NCI-H146 treated with DMSO at 0.1 percent for 48 hours (cell line): ENCODE data around the gene LRRC47.

Experiments
- DNase-seq: peaks from one replicate; lab custom pipeline; 2025; ENCODE audit not compliant: unreplicated experiment; lab: John Stamatoyannopoulos, UW

LRRC47 gene

DNA sequence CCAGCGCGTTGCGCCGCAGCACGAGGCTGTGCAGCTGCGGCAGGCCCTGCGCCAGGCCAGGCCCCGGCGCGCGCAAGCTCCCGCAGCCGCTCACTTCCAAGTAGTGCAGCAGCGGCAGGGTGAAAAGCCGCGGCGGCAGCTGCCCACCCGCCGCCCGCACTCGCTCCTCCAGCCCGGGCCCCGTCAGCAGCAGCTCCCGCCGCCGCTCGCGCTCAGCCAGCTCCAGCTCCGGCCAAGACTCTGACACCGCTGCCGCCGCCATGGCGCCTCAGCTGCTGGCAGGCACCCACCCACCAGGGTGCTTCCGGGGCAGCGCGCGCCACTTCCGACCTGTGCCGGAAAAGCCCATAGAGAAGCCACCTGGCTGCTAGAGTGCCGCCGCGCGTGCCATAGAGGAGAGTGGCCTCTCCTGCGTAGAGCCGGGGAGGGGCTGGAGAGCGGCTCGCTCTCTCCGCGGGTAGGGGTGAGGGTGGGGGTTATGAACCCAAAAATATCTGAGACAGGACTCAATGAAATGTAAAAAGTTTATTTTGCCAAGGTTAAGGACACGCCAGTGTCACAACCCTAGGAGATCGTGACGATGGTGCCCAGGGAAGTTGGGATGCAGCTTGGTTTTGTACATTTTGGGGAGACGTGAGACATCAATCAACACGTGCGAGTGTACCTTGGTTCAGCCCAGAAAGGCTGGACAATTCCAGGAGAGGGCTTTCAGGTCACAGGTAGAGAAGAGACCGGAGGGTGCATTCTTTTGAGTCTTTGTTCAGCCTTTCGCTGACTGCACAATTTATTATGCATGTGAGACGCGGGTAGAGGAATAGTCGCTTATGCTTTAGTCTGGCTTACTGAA, at the start of gene LRRC47:
Gene LRRC47, minus strand, starts transcription at position 284 of the 847 bp plus-strand sequence. Its CDS starts 22 bp downstream, at position 262.
- peak; percentile 62 for DNase-seq

DNA sequence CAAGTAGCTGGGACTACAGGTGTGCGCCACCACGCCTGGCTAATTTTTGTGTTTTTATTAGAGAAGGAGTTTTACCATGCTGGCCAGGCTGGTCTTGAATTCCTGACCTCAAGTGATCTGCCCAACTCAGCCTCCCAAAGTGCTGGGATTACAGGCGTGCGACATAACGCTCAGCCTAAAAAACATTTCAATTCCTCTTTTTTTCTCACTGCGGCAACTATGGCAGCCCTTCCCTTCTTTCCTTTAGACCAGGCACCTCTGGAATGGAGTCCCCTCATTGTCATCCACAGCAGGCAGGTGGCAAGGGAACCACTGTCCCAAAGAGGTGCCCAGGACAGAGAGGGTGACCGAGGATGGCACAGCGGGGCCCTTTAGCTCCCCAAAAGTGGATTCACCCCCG, 46.6 kb upstream of the LRRC47 start:
- no peak for DNase-seq

DNA sequence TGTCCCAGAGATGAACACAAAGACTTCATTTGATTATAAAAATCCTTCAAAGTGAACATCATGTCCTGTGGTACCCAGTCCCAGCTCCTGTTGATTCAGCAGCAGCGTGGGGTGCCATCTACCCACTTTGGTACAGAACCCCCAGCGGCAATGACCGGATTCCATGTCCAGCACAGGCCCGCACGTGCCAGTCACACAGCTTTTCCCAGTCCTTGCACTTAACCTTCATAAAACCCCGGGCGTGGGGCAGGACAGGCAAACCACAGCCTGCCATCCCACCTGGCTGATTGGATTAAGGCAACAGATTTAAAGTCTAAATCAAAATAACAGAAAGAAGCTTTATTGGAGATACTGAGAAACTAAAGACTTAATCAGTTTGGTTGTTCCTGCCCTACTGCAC, 45.2 kb upstream of the LRRC47 start:
- no peak for DNase-seq

DNA sequence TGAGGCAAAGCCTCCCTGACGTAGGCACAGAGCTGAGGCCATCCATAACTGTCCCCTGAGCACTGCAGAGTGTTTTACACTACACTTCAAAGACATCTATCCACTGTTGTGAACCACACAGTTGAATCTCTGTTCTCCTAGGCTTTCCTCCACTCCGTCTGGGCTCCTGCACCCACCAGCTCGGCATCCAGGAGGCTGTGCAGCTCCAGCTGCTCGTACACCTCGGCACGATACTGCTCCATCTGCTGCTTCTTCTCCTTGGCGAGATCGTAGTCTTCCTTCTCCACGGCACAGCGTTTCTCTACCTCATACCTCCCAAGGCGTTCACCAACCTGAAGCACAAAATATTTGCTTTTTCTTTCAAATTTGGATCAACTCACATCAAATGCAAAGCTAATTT, 42.5 kb upstream of the LRRC47 start:
- no peak for DNase-seq

DNA sequence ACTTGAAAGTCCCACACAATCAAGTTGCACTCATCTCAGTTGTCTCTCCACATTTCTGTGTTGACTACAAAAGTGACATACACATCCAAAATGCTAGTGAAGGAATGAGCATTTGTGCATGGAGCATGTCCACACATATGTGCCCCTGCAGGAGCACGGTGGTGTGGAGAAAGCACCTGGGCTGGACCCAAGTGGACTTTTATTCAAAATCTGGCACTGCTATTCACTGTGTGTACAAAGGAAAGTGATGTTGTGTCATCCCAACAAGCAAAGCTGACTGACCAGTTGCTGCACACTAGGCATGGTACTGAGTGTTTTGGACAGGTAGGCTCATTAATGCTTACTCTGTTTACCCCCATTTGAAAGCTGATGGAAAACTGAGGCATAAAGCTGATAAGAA, 41.4 kb upstream of the LRRC47 start:
- no peak for DNase-seq

DNA sequence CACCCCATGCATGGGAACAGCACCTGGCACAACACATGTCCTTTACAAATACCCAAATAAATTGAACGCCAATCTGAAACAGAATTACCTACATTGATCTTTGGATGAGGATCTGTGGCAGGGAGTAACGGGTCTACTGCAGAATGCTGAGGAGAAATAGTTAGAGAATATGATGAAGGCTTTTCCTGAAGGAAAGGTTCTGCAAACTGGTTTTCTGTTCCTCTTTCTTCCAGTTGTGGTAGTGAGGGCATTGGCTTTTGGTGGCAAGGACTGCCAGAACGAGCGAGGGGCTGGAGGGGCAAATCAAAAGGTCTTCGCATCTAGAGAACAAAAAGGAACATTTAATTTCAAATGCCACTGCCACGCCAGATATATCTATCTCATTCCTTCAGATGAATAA, 40.9 kb upstream of the LRRC47 start:
- no peak for DNase-seq

DNA sequence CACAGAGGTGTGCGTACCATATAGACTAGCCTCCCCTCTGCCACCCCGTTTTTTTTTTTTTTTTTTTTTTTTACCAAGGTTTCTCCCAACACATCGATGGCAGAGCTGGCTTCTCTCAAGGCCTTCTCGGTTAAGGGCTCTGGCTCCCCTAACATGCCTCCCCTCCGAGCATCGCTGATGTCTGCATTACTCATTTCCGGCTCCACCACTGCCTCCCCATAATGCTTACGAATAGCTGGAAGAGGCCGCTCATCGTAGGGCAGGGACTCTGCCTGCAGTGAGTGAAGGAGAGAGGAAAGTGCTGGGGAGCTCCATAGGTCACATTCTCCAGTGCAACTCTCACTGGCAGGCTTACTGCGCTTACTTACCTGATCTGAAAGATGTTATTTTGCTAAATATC, 40.1 kb upstream of the LRRC47 start:
- no peak for DNase-seq

DNA sequence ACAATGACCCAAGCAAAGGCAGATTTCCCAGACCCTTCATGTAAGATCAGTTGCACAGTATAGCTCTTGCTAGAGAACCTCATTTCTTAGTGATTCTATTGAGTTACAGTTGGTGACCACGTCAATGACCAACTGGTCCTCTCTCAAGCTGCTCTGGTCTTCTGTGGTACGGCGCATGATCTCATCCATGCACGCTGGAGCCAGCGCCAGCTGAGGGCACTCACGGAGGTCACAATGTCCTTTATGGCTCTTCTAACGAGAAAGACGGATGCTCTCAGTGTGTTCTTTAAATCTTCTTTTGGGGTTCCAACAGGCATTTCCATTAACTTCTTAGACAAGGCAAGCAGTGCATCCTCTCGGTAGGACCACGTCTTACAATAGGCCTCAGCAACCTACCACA, 38.4 kb upstream of the LRRC47 start:
- no peak for DNase-seq

DNA sequence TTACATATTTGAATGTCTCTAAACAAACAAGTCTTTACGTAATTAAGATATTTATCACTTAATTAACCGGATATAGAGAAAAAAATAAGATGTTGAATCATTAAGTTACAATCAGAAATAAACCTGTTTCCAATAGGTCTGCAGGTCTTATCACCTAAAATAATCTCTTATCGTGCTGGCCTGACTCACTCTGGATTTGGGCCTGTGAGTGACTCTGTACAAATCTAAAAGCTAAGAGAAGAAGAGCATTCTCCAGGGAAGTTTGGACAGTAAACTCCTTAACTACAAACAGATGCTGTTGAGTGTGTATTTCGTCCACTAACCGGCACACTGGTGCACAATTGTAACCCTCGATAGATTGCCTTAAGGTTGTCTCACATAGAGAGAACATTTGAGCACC, 35.4 kb upstream of the LRRC47 start:
- DNase-seq: no peak

DNA sequence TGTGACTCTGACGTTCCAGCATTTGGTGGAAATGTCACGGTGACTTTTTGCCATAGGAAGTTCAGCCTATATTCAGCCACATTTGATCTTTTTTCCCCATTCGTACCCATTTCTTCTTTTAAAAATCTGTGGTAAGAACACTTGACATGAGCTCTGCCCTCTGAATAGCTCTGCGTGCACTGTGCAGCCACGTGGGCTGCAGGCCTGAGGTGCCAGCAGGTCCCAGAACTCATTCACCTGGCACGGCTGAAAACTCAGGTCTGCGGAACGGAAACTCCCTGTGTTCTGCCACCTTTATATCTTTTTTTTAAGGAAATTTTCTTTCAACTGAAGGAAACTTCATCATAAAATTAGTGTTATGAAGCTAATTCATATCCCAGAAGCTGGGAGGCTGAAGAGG, 32.1 kb upstream of the LRRC47 start:
- DNase-seq: no peak

DNA sequence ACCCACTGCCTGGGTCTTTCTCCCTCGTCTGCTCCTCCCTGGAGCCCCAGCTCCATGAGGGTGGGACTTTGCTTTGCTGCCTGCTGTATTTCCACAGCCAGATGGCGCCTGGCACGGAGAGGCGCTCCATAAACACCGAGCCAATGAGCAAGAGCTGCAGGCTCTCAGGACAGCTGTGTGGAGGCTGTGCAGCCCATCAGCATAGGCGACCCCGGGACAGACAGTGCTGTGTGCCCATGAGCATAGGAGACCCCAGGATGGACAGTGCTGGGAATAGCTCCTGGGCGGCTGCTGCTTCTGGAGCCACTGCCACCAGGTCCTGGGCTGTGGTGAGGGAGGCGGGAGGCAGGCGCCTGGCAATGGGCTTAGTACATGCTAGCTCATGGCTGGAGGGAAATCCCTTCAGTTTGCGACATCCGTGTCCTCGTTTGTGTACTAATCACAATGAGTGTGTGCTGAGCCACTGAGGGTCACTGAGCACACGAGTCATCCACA, 31.6 kb upstream of the LRRC47 start:
- no peak for DNase-seq

DNA sequence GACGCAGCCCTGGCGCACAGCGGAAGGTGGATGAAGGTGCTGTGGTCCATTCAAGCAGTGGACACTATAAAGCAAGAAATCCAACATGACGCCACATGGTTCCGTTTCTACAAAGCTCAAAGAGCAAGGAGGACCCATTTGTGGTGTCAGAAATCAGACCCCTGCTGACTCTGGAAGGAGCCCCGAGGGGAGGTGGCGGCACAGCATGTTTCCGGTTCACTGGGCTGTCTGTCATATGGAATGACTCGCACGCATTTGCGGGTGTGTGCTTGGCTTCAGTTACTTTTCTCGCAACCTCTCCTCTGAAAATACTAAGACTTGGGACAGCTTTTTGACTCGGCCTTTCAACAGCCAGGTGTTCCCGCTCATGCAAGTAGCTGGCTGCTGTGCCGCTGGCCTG, 29.1 kb upstream of the LRRC47 start:
- no peak for DNase-seq

DNA sequence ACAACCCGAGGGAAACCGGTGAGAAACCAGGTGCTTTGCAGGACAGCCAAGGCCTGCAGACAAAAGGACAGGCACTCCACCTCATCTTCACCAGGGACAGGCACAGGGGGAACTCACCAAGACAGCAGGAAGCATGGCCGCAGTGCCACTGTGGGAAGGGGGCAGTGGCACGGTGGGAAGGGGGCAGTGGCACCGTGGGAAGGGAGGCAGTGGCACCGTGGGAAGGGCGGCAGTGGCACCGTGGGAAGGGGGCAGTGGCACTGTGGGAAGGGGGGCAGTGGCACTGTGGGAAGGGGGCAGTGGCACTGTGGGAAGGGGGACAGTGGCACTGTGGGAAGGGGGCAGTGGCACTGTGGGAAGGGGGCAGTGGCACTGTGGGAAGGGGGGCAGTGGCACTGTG, 28.4 kb upstream of the LRRC47 start:
- DNase-seq: no peak

DNA sequence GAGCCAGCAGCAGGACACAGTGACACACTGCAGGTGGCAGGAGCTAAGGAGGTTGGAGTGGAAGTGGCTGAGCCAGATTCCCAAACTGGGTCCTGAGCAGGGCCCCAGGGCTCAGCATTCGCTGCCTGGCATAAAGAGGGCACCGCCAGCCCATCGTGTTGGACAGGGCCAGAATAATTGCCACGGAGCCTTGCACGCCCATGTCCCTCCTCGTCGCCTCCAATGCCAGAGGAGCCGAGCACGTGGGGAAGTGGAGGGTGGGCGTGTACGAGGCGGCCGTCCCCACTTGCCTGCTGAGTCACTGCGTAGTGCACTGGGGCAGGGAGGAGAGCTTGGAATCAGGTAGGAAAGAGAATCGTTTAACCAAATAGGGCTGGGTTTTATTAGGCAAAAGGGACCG, 26.1 kb upstream of the LRRC47 start:
- DNase-seq: no peak

DNA sequence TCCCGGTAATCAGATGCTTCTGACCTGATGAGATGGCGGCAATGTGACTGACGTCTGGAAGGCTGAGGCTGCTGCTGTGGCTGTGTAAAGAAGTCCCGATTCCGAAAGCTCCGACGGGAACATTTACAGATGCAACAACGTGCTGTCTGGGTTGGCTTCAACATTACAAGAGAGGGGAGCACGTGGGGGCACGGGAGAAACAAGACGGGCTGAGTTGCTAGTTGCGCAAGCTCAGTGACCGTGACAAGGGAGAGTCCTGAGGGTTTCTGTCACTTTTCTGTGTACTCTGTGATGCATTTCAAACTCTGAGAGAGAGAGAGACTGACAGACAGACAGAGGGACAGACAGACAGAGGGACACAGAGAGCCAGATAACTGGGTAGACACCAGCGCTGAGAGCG, 25.6 kb upstream of the LRRC47 start:
- no peak for DNase-seq

DNA sequence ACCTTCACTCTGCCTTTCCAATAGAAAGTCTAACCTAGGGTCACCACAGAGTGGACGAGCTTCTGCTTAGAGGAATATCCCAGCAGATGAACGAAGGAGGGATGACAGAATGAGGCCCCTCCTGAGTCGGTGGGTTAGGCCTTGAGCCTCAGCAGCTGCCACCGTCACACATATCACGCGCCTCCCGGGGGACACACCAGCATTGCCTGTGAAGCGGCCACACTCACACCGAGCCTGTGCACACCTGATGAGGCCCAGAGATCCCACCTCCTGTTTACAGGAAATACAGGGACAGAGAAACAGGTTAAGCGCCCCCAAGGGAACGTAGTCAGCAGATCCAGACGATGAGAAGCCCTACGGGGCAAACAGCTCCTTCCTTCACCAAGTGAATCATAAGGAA, 25.1 kb upstream of the LRRC47 start:
- DNase-seq: no peak

DNA sequence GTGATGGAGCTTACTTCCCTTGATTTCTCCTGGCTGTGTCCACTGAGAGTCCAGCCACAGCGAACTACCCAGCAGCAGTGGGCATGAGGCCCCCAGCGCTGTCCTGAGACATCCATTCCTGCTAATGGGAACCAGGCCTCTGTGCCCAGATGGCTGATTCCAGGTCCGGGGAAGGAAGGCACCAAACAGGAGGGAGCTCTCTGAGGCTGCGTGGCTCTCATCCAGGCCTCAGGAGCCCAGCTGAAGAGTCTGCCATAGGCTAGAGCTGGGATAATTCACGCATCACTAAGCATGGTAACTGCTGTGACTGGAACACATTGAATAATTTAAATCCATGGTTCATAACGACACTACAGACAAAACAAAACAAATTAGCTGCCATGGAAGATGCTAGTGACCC, 24.7 kb upstream of the LRRC47 start:
- DNase-seq: no peak

DNA sequence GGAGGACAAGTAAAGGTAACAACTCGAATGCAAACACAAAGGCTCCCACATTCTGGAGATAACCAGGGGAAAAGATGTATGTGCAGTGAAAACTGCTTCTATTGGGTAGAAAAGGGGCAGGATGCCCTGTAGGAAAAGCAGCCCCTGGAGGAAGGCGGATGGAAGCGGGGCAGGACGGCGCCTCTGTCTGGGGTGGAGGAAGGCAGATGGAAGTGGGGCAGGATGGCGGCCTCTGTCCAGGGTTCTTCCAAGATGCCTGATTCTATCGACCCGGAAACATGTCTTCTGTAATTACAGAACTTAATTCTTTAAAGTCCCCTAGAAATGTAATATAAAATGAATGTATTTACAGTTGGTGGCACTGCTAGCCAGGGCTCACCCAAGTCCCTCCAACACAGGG, 24.0 kb upstream of the LRRC47 start:
- DNase-seq: no peak

DNA sequence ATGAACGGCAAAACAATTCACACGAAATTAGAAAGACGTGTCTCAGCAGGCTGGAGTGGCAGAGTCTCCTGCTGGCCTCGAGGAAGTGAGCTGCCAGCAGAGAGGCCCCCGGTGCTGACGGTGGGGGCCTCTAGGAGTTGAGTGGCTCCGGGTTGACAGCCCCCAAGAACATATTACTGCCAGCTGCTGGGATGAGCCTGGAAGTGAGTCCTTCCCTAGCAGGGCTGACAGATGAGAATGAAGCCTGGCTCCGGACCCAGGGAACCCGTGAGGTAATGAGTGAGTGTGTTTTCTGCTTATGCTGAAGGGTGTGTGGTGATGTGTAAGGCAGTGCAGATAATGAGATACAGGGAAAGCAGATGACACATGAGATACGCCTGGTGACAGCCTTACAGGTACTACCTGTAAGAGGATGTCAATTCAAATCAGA, 23.5 kb upstream of the LRRC47 start:
- DNase-seq: no peak

DNA sequence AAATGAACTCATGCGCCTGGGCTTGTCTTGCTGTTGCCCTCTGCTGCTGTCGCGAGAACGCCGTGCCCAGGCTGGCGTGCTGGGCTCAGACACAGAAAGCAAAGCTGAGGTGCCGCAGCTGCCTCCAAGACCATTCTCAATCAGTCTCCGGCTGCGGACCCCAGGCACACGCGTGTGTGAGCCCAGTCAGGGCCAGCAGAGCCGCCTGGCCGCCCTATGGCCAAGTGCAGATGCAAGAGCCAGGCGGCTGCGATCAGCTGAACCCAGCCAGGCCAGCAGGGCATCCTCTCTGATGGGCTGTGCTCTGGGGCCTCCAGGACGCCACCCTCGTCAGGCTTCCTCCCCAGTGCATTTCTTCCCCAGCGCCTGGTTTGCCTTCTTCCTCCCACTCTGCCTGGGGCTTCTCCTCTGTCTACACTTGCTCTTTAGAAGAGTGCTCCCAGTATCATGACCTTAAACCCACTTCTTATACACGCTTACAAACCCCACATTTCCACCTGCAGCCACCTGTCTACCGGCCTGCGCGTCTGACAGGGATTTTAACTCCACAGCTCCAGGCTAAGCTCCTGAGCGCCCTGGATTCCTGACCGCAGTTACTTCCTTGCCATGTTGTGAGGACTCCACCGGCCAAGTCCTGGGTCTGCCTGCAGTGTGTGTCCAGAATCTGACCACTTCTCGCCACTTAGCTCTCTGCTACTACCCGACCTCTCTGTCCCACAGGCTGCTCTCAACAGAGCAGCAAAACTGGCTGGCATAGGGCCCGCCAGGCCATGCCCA, 21.7 kb upstream of the LRRC47 start:
- no peak for DNase-seq

DNA sequence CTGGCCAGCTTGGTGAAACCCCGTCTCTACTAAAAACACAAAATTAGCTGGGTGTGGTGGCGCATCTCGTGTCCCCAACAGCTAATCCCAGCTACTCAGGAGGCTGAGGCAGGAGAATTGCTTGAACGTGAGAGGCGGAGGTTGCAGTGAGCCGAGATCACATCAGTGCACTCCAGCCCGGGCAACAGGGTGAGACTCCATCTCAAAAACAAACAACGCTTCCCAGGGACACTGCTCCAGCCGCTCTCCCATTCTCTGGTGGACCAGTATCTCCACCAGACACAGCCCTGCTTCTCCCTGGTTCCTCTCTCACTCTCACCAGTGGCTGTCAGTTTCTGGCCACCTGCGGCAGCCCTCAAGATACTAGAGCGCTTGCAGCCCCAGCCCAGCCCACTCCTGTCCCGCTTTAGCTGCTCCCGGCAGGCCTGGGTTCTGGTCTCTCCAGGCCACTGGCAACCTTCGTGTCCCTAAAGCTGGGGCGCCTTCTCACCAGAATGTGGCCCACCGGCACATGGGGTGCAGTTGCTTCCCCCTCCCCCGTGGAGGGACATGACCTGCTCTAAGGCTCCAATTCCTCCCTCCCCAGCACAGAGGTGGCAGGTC, 20.9 kb upstream of the LRRC47 start:
- no peak for DNase-seq
